ENCODE results near the gene EPHA2. TPM values are rescaled to one million over a fixed set of nuclear protein-coding genes. Genes with fewer than 3 reads are reported as not detected.
A peak's percentile ranks its signal among the peaks of the same experiment; 100 is the strongest.

The EPHA2 gene
- total and polyA plus RNA-seq, 8 donors, result 6.5 to 17.1 (median 11.0) TPM

- no peak overlapping the region for H3K4me3 ChIP-seq
These were observed 35.4 kb upstream of the EPHA2 start for GRCh38 chr1:16191309-16191708.

DNA sequence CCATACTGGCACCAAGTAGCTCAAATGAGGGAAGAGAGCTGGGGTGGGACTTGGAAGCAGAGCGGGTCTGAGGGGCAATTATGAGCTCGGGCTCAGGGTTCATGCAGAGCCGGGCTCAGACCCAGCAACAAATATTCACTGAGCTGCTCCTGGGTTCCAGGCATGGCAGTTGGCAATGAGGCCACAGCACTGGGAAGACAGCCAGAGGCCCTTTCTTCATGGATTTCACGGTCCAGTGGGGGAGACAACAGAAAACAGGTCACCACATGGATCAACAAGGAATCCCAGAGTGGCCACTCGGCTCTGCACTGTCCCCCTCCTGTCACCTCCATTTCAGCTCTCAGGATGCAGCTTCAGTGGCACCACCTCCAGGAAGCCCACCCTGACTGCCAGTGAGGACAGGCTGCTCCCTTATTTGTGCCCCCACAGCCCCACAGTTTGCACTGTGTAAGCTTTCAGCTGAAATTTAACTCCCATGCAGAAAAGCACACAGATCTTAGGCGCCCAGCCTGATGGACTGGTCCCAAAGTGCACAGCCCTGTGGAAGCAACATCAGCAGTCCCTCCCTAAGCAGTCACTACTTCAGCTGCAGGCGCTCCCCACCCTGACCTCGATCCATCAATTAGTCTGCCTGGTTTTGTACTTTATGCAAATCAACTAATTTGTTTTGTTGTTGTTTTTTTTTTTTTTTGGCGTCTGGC lies 34.2 kb upstream of the EPHA2 start:
- H3K27ac ChIP-seq, result no peak overlapping the region
- DNase-seq (no peak), ATAC-seq (peak in 2 of 4 donors; percentile 25 to 53), FAIRE-seq (no peak)
- H3K4me3 ChIP-seq, result no peak overlapping the region
- no peaks in the 10 kb centered on the region for H3K27me3 ChIP-seq
- TF ChIP-seq, protein P1, sequence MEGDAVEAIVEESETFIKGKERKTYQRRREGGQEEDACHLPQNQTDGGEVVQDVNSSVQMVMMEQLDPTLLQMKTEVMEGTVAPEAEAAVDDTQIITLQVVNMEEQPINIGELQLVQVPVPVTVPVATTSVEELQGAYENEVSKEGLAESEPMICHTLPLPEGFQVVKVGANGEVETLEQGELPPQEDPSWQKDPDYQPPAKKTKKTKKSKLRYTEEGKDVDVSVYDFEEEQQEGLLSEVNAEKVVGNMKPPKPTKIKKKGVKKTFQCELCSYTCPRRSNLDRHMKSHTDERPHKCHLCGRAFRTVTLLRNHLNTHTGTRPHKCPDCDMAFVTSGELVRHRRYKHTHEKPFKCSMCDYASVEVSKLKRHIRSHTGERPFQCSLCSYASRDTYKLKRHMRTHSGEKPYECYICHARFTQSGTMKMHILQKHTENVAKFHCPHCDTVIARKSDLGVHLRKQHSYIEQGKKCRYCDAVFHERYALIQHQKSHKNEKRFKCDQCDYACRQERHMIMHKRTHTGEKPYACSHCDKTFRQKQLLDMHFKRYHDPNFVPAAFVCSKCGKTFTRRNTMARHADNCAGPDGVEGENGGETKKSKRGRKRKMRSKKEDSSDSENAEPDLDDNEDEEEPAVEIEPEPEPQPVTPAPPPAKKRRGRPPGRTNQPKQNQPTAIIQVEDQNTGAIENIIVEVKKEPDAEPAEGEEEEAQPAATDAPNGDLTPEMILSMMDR (IDR thresholded peaks at IDR 0.05), result no peak
- intact Hi-C loops (cut with DNase I), result loop anchor here (2.0 to 5.0 kb wide), 3 partner anchors 107 to 113 kb away; no protein-coding TSS in a partner anchor
- no peaks in the 10 kb centered on the region for H3K4me1 ChIP-seq
- WGBS, 2 donors, result 47 to 56% methylated on average over 9 of the region's 9 CpGs
- no peaks in the 10 kb centered on the region for H3K9me3 ChIP-seq
- H3K36me3 ChIP-seq, result no peaks in the 10 kb centered on the region

More at GRCh38 chr1:16191309-16191708, 35.4 kb upstream of the EPHA2 start:
- Histone ChIP-seq H3K36me3 (no peaks in the 10 kb centered on the region), H3K27ac (no peak overlapping the region), H3K27me3 (no peaks in the 10 kb centered on the region), H3K4me1 (no peaks in the 10 kb centered on the region), H3K9me3 (no peaks in the 10 kb centered on the region)
- ATAC-seq, result no peak
- TF ChIP-seq, protein P1 (IDR thresholded peaks at IDR 0.05), result no peak
- intact Hi-C loops (cut with DNase I), result loop anchor here in 2 of 3 donors (2.0 to 5.0 kb wide), 2 partner anchors 111 to 114 kb away; no protein-coding TSS in a partner anchor
- no peak for DNase-seq
- no peak for FAIRE-seq
- 70 to 100% methylated on average over 1 of the region's 1 CpG for WGBS, 2 donors

DNA sequence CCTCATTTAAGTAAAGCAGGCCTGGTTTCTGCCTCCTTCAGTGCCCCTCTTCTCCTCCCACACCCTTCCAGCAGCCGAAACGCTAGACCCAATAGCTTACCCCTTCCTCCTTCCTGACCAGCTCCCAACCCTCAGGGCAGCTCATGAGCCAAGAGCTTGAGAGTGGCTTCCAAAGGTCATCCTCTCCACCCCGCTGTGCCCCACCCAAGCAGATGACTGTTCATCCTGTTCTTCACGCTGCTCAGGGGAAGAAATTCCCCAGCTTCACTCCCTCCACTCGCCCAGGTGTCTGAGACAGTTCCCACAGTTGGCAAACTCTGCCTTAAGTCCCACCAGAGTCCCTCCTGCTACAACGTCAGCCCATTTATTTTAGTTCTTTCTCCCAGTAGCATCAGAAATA lies 33.1 kb upstream of the EPHA2 start:
- Histone ChIP-seq H3K36me3 (no peaks in the 10 kb centered on the region), H3K27me3 (no peaks in the 10 kb centered on the region), H3K4me1 (no peaks in the 10 kb centered on the region), H3K27ac (no peak overlapping the region), H3K9me3 (no peaks in the 10 kb centered on the region), H3K4me3 (no peak overlapping the region)
- TF ChIP-seq, protein P1 (IDR thresholded peaks at IDR 0.05), result no peak
- intact Hi-C loops (cut with DNase I), result loop anchor here in 1 of 3 donors (2.0 kb wide), 1 partner anchor 106 kb away; no protein-coding TSS in a partner anchor
- 55 to 72% methylated on average over 6 of the region's 6 CpGs for WGBS, 2 donors
- peak in 1 of 4 donors; percentile 17 for ATAC-seq
- DNase-seq, result peak in 1 of 6 donors; percentile 12
- FAIRE-seq, result no peak

DNA sequence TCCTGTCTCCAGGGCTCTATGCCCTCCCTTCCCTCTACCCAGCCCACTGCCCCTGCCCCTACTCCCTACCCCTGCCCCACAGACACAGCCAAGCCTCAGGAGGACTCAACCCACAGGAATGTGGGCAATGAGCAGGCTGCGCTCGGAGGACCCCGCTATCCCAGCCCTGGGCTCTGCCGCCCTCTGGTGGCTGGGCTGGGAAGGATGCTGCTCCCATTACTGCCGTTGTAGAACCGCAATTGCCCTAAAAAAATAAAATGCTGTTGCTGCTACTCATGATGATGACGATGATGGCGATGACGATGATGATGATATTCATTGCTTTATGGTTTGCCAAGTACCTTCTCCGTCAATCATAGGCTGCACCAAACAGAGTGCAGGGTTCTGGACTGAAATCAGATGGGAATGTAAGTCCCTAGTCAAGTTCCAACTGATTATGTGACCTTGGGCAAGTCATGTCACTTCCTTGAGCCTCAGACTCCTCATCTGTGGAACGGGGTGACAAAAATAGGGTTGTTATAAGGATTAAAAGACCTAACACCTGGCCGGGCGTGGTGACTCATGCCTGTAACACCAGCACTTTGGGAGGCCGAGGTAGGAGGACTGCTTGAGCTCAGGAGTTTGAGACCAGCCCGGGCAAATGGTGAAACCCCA lies 32.0 kb upstream of the EPHA2 start:
- ATAC-seq, result peak; percentile 81 to 97 (median 84)
- 14 to 16% methylated on average over 15 of the region's 15 CpGs for WGBS, 2 donors
- Histone ChIP-seq H3K4me3 (no peak overlapping the region), H3K4me1 (no peaks in the 10 kb centered on the region), H3K27ac (no peak overlapping the region), H3K27me3 (no peaks in the 10 kb centered on the region), H3K9me3 (no peaks in the 10 kb centered on the region), H3K36me3 (no peaks in the 10 kb centered on the region)
- FAIRE-seq, result no peak
- TF ChIP-seq, protein P1 (IDR thresholded peaks at IDR 0.05), result peak; percentile 82 to 95 (median 88)
- intact Hi-C loops (cut with DNase I), result loop anchor here in 1 of 3 donors (2.0 kb wide), 1 partner anchor 105 kb away; no protein-coding TSS in a partner anchor
- peak; percentile 56 to 92 (median 80) for DNase-seq

All from pancreas (tissue), 10 donors.